AG04449 (cell line): ENCODE measurements around the gene MAP2K7.

Experiments
- CTCF ChIA-PET: fragments of 350-600 bp; formaldehyde crosslinking; extraction: SDS; loops from one replicate; lab custom pipeline; 2021; ENCODE audit warnings: antibody characterized with exemption; lab: Yijun Ruan, JAX
- POLR2A ChIA-PET: fragments of 400-600, 350-600 bp; formaldehyde crosslinking; extraction: SDS; loops from one replicate; lab custom pipeline; 2020; ENCODE audit warnings: antibody characterized with exemption, inconsistent platforms; lab: Yijun Ruan, JAX
- DNase-seq: peaks from one replicate; pipeline ENCODE4 v3.0.0-alpha.2; 2010; ENCODE audit warnings: low read depth, low spot score
- H3K4me3 ChIP-seq: 2 replicates; pipeline ENCODE4 v1.5.1; 2011; ENCODE audit warnings: low read depth, mild to moderate bottlenecking, control low read depth, low read length
- TF ChIP-seq, protein P1 (sequence below): IDR thresholded peaks from one replicate; pipeline ENCODE4 v1.5.1; 2011; ENCODE audit warnings: mild to moderate bottlenecking, moderate library complexity, low read length, control low read depth, inconsistent platforms; ENCODE audit not compliant: insufficient read depth; ENCODE audit errors: missing control alignments

Gene MAP2K7

DNA sequence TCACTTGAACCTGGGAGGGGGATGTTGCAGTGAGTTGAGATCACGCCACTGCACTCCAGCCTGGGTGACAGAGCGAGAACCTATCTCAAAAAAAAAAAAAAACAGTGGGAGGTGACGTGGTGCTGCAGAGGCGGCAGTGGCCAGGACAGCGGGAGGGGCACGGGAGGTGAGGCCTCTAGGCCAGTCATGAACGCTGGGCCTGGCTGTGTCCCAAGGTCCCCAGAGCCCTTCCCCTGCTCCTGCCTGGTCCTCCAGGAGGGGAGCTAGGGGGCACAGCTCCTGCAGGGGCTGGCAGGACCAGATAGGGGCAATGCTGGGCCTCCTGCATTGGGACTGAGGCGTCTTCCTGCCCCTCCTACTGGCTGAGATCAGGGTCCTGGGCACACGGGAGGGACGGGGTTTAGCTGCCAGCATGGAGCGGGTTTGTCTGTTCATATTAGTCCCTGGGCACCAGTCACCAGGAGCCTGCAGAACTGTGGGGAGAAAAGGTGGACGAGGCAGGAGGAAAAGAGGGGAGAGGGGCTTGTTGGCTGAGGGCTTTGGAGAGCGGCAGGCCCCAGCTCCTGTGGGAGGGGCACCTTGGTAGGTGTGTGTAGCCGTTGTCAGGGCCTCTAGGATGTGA, 4.5 kb downstream of the MAP2K7 start:
- DNase-seq: no peak
- no peak overlapping the region for H3K4me3 ChIP-seq
- TF ChIP-seq, protein P1, sequence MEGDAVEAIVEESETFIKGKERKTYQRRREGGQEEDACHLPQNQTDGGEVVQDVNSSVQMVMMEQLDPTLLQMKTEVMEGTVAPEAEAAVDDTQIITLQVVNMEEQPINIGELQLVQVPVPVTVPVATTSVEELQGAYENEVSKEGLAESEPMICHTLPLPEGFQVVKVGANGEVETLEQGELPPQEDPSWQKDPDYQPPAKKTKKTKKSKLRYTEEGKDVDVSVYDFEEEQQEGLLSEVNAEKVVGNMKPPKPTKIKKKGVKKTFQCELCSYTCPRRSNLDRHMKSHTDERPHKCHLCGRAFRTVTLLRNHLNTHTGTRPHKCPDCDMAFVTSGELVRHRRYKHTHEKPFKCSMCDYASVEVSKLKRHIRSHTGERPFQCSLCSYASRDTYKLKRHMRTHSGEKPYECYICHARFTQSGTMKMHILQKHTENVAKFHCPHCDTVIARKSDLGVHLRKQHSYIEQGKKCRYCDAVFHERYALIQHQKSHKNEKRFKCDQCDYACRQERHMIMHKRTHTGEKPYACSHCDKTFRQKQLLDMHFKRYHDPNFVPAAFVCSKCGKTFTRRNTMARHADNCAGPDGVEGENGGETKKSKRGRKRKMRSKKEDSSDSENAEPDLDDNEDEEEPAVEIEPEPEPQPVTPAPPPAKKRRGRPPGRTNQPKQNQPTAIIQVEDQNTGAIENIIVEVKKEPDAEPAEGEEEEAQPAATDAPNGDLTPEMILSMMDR: no peak
- ChIA-PET POLR2A (interaction anchor here (1.1 kb wide), 1 partner anchor 8 kb away, joined by 3 read pairs; no protein-coding TSS in a partner anchor), CTCF (interaction anchor here (1.0 to 1.7 kb wide), 3 partner anchors 10 to 47 kb away, joined by 3 to 10 read pairs (median 9); partner anchors contain the start of gene SNAPC2)

DNA sequence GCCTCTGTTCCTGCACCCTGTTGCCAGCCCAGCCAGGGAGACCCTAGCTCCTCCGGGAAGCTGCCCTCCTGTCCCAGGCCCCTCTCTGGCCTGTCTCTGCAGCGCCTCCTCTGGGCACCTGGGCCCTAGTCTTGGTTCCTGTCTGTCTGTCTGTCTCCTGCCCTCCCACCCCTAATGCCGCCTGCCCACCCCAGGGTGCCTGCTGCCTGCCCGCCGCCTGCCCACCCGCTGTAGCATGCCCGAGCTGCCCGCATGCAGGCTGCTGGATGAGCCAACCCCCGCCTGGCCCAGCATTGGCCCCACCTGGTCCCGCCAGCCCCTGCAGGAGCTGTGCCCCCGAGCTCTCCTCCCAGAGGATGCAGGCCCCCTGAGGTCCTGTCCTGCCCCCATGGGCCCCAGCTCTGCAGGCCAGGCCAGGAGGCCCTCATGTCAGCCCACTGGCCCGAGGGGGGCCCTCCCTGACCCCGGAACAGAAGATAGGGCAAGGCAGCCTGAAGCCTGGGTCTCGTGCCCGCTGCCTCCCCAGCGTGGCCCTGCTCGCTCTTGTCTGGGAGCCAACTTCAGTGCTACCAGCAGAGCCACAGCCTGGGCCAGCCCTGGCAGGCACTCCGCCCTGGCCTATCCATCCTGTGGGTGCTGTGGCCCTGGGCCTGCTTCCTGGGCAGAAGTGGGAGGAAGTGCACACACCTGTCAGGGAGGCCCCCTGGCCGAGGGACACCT, 5.2 kb downstream of the MAP2K7 start:
- DNase-seq: no peak
- ChIA-PET CTCF (interaction anchor here (1.0 to 1.7 kb wide), 3 partner anchors 9 to 11 kb away, joined by 3 to 10 read pairs (median 9); partner anchors contain the start of gene SNAPC2), POLR2A (interaction anchor here (1.1 kb wide), 1 partner anchor 9 kb away, joined by 3 read pairs; no protein-coding TSS in a partner anchor)
- TF ChIP-seq, protein P1: no peak
- H3K4me3 ChIP-seq: no peak overlapping the region

DNA sequence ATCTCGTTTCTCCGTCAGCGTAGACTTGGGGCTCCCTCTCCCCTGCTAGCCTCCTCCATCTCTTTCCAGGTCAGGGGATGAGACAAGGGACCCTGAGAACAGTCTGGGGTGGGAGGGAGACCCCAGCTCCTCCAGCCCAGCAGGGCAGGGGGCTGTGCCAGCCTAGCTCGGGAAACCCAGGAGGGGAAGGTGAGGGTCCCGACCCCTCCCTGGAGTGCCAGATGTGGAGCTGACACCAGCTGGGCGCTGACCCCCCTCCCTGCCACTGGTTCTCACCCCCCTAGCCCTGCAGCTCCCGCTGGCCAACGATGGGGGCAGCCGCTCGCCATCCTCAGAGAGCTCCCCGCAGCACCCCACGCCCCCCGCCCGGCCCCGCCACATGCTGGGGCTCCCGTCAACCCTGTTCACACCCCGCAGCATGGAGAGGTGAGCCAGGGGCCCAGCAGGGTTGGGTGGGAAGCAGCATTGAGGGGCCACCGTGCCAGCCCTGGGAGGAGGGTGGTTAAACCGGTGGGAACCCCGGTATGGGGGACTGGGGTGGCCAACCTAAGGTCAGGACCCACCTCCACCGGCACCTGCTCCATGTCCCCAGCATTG, 5.9 kb downstream of the MAP2K7 start:
- no peak for DNase-seq
- TF ChIP-seq, protein P1: no peak
- CTCF ChIA-PET: interaction anchor here (1.0 to 1.7 kb wide), 2 partner anchors 9 to 10 kb away, joined by 3 to 10 read pairs; partner anchors contain the start of gene SNAPC2
- POLR2A ChIA-PET: interaction anchor here (1.1 kb wide), 1 partner anchor 9 kb away, joined by 3 read pairs; no protein-coding TSS in a partner anchor
- no peak overlapping the region for H3K4me3 ChIP-seq

GRCh38 chr19:7910321-7911161, 6.9 kb downstream of the MAP2K7 start:
- POLR2A ChIA-PET: no interaction called here
- TF ChIP-seq, protein P1: no peak
- CTCF ChIA-PET: interaction anchor here (1.0 to 1.1 kb wide), 2 partner anchors 10 to 42 kb away, joined by 3 to 4 read pairs; partner anchors contain the start of gene SNAPC2
- no peak overlapping the region for H3K4me3 ChIP-seq
- DNase-seq: no peak

- CTCF ChIA-PET: interaction anchor here (1.1 kb wide), 1 partner anchor 9 kb away, joined by 4 read pairs; the partner anchor contains the start of gene SNAPC2
- TF ChIP-seq, protein P1: no peak
- H3K4me3 ChIP-seq: no peak overlapping the region
- DNase-seq: no peak
- POLR2A ChIA-PET: interaction anchor here (1.0 kb wide), 2 partner anchors 8 to 9 kb away, joined by 3 to 7 read pairs; partner anchors contain the start of genes MAP2K7 and SNAPC2
These were observed 7.9 kb downstream of the MAP2K7 start for GRCh38 chr19:7911508-7912143.
